Neutrophil (primary cell): Measurements from ENCODE around the gene TOPORS.

Experiments
- H3K27ac ChIP-seq: fragments of 200-600 bp; sonication (generic); 2 replicates; pipeline ENCODE4 v1.5.1; 2016; ENCODE audit warnings: mild to moderate bottlenecking, moderate library complexity
- H3K27me3 ChIP-seq: fragments of 200-600 bp; sonication (generic); 2 replicates; pipeline ENCODE4 v1.6.0; 2016; ENCODE audit warnings: mild to moderate bottlenecking
- H3K36me3 ChIP-seq: fragments of 200-600 bp; sonication (generic); 2 replicates; pipeline ENCODE4 v1.5.1; 2017
- H3K4me1 ChIP-seq, 2 experiments: fragments of 200-600 bp in 1 of 2; sonication (generic) in 1 of 2; 1 replicate in 1 of 2; 2 replicates in 1 of 2; pipeline versions ENCODE4 v1.5.1 to v1.6.1; 2013 to 2016; ENCODE audit warnings: low read depth in 1 of 2, low read length in 1 of 2, mild to moderate bottlenecking in 1 of 2, moderate library complexity in 1 of 2; ENCODE audit not compliant: control insufficient read depth in 1 of 2, insufficient read depth in 1 of 2
- H3K4me3 ChIP-seq, 2 experiments: fragments of 200-600 bp in 1 of 2; sonication (generic) in 1 of 2; 1 replicate in 1 of 2; 2 replicates in 1 of 2; pipeline ENCODE4 v1.5.1; 2013 to 2016; ENCODE audit warnings: low read depth in 1 of 2, low read length in 1 of 2, mild to moderate bottlenecking in 1 of 2, moderate library complexity in 1 of 2
- H3K9me3 ChIP-seq: fragments of 200-600 bp; sonication (generic); 2 replicates; pipeline ENCODE4 v1.5.1; 2016
- CTCF ChIP-seq: fragments of 200-600 bp; sonication (generic); IDR thresholded peaks from 2 replicates; pipeline ENCODE4 v1.5.1; 2016; ENCODE audit warnings: antibody characterized with exemption

Gene TOPORS

GRCh38 chr9:32518276-32518675 lies 34.1 kb downstream of the TOPORS start:
- no peaks in the 10 kb centered on the region for H3K36me3 ChIP-seq
- no peak overlapping the region for H3K27ac ChIP-seq
- no peak overlapping the region for H3K4me3 ChIP-seq
- no peak for TF ChIP-seq CTCF
- no peaks in the 10 kb centered on the region for H3K27me3 ChIP-seq
- no peaks in the 10 kb centered on the region for H3K9me3 ChIP-seq
- H3K4me1 ChIP-seq, result peaks cover 1 to 2% of the 10 kb centered on the region in 2 experiments

- Histone ChIP-seq H3K4me3 (no peak overlapping the region), H3K4me1 (no peaks in the 10 kb centered on the region), H3K27ac (no peak overlapping the region), H3K36me3 (no peaks in the 10 kb centered on the region), H3K9me3 (no peaks in the 10 kb centered on the region), H3K27me3 (no peaks in the 10 kb centered on the region)
- no peak for TF ChIP-seq CTCF
These were observed 36.1 kb downstream of the TOPORS start for GRCh38 chr9:32516241-32516640.

GRCh38 chr9:32508728-32509127 lies 43.7 kb downstream of the TOPORS start:
- H3K36me3 ChIP-seq, result peaks cover 4% of the 10 kb centered on the region
- H3K27me3 ChIP-seq, result no peaks in the 10 kb centered on the region

GRCh38 chr9:32503008-32503407 lies 49.4 kb downstream of the TOPORS start:
- TF ChIP-seq CTCF, result no peak
- H3K9me3 ChIP-seq, result no peaks in the 10 kb centered on the region
- H3K4me3 ChIP-seq, result no peak overlapping the region
- H3K27me3 ChIP-seq, result no peaks in the 10 kb centered on the region
- H3K4me1 ChIP-seq, result peaks cover under 1 to 2% of the 10 kb centered on the region in 2 experiments
- H3K36me3 ChIP-seq, result peaks cover 24% of the 10 kb centered on the region
- no peak overlapping the region for H3K27ac ChIP-seq

More at GRCh38 chr9:32508728-32509127, 43.7 kb downstream of the TOPORS start:
- no peak for TF ChIP-seq CTCF
- Histone ChIP-seq H3K27ac (no peak overlapping the region), H3K9me3 (no peaks in the 10 kb centered on the region), H3K4me3 (no peak overlapping the region), H3K4me1 (no peaks in the 10 kb centered on the region)

- Histone ChIP-seq H3K4me1 (peaks cover 3 to 5% of the 10 kb centered on the region in 2 experiments), H3K9me3 (no peaks in the 10 kb centered on the region), H3K27ac (no peak overlapping the region), H3K36me3 (peaks cover 30% of the 10 kb centered on the region), H3K27me3 (no peaks in the 10 kb centered on the region), H3K4me3 (no peak overlapping the region)
- no peak for TF ChIP-seq CTCF
These were observed 49.9 kb downstream of the TOPORS start for GRCh38 chr9:32502464-32502863.

- Histone ChIP-seq H3K27me3 (no peaks in the 10 kb centered on the region), H3K4me3 (no peak overlapping the region), H3K36me3 (peaks cover 31% of the 10 kb centered on the region), H3K4me1 (peaks cover 3 to 5% of the 10 kb centered on the region in 2 experiments), H3K9me3 (no peaks in the 10 kb centered on the region), H3K27ac (no peak overlapping the region)
- no peak for TF ChIP-seq CTCF
These were observed 50.5 kb downstream of the TOPORS start for GRCh38 chr9:32501868-32502267.
